NCI-H2029 (cell line): ENCODE results near the gene LRTM2.
"Not testable (repeated sequence)": the region's sequence is repeated elsewhere in the genome, so short reads cannot be mapped to it uniquely, and the experiment has no call there.

Experiments used
- DNase-seq: peaks from one replicate; lab custom pipeline; 2025; lab: John Stamatoyannopoulos, UW

Gene LRTM2

GRCh38 chr12:1811281-1811947 lies 9.0 kb upstream of the LRTM2 start:
- DNase-seq, result no peak

GRCh38 chr12:1811948-1812291 lies 8.4 kb upstream of the LRTM2 start:
- no peak for DNase-seq

- no peak for DNase-seq
Measured at GRCh38 chr12:1812650-1813302, 7.6 kb upstream of the LRTM2 start.

- no peak for DNase-seq
Measured at GRCh38 chr12:1814266-1814665, 6.1 kb upstream of the LRTM2 start.

- no peak for DNase-seq
Measured at GRCh38 chr12:1815108-1815507, 5.3 kb upstream of the LRTM2 start.

GRCh38 chr12:1815814-1816729 lies 4.3 kb upstream of the LRTM2 start:
- no peak for DNase-seq

- no peak for DNase-seq
Measured at GRCh38 chr12:1816730-1817348, 3.5 kb upstream of the LRTM2 start.

GRCh38 chr12:1817928-1818327 lies 2.4 kb upstream of the LRTM2 start:
- DNase-seq, result not testable (repeated sequence)

- DNase-seq, result no peak
Measured at GRCh38 chr12:1819050-1819449, 1.3 kb upstream of the LRTM2 start.

GRCh38 chr12:1819571-1819970 lies 794 bp upstream of the LRTM2 start:
- DNase-seq, result no peak

- no peak for DNase-seq
Measured at GRCh38 chr12:1820896-1821291, 529 bp downstream of the LRTM2 start.

GRCh38 chr12:1821805-1822204 lies 1.4 kb downstream of the LRTM2 start:
- no peak for DNase-seq

GRCh38 chr12:1822699-1823098 lies 2.3 kb downstream of the LRTM2 start:
- no peak for DNase-seq

- DNase-seq, result no peak
Measured at GRCh38 chr12:1823237-1823636, 2.9 kb downstream of the LRTM2 start.

- DNase-seq, result no peak
Measured at GRCh38 chr12:1825382-1826102, 5.2 kb downstream of the LRTM2 start.

- DNase-seq, result no peak
Measured at GRCh38 chr12:1826401-1826800, 6.0 kb downstream of the LRTM2 start.

- DNase-seq, result no peak
Measured at GRCh38 chr12:1826867-1827705, 6.7 kb downstream of the LRTM2 start.

GRCh38 chr12:1827826-1828805 lies 7.8 kb downstream of the LRTM2 start:
- DNase-seq, result no peak

GRCh38 chr12:1828856-1829255 lies 8.5 kb downstream of the LRTM2 start:
- no peak for DNase-seq
